ENCODE results near the gene RRBP1. TPM values are rescaled to one million over a fixed set of nuclear protein-coding genes. Genes with fewer than 3 reads are reported as not detected.

Gene RRBP1
- total RNA-seq, 2 experiments from 2014 or later = 26.4 to 27.2 TPM

DNA sequence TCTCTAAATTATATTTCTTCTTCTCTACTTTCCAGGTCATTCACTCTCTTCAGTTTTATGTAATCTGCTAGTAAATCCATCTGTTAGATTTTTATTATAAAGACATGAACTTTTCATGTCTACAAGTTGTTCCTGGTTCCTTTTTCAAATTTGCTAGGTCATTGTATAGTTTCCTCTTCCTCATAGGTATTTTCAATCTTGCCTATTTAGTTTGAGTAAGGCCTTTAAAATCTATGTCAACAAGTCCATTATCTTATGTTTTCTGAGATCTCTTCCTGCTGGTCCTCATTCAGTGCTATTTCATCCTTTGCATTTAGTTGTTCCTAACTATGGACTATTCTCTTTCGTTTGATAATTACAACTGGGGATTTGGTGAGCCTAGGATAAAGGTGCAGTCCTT lies 11.0 kb downstream of the RRBP1 start:
- POLR2A ChIA-PET = interaction anchor here (0.7 kb wide), 1 partner anchor 11 kb away, joined by 3 read pairs; the partner anchor contains the start of gene RRBP1
- no peak overlapping the region for H3K4me3 ChIP-seq (ENCODE audit: low read length)
- no peaks in the 10 kb centered on the region for H3K36me3 ChIP-seq (ENCODE audit: insufficient read depth, low read length)
- DNase-seq (no peak), ATAC-seq (ENCODE audit: poor library complexity) (no peak)
- intact Hi-C loops (cut with DNase I, micrococcal nuclease) = no loop called here
- no peaks in the 10 kb centered on the region for H3K9me3 ChIP-seq (ENCODE audit: control insufficient read depth in 1 of 2, insufficient read depth in 1 of 2, low read length in 2 of 2)
- Mint-ChIP-seq H3K27ac (no peak overlapping the region), H3K27me3 (no peaks in the 10 kb centered on the region), H3K4me1 (ENCODE audit: low read depth) (peaks cover 5% of the 10 kb centered on the region), H3K9me3 (no peaks in the 10 kb centered on the region), H3K36me3 (ENCODE audit: low read depth) (peaks cover 14% of the 10 kb centered on the region), H3K4me3 (no peak overlapping the region)
- H3K27ac ChIP-seq (ENCODE audit: low read depth in 1 of 2, low read length in 2 of 2) = no peak overlapping the region
- peaks cover 2% of the 10 kb centered on the region for H3K4me1 ChIP-seq (ENCODE audit: insufficient read depth, low read length)
- TF ChIP-seq, protein P1, sequence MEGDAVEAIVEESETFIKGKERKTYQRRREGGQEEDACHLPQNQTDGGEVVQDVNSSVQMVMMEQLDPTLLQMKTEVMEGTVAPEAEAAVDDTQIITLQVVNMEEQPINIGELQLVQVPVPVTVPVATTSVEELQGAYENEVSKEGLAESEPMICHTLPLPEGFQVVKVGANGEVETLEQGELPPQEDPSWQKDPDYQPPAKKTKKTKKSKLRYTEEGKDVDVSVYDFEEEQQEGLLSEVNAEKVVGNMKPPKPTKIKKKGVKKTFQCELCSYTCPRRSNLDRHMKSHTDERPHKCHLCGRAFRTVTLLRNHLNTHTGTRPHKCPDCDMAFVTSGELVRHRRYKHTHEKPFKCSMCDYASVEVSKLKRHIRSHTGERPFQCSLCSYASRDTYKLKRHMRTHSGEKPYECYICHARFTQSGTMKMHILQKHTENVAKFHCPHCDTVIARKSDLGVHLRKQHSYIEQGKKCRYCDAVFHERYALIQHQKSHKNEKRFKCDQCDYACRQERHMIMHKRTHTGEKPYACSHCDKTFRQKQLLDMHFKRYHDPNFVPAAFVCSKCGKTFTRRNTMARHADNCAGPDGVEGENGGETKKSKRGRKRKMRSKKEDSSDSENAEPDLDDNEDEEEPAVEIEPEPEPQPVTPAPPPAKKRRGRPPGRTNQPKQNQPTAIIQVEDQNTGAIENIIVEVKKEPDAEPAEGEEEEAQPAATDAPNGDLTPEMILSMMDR (IDR thresholded peaks at IDR 0.05) = no peak
- H3K27me3 ChIP-seq (ENCODE audit: control insufficient read depth in 1 of 2, insufficient read depth in 2 of 2, low read length in 2 of 2) = no peaks in the 10 kb centered on the region
- CTCF ChIA-PET = no interaction called here

DNA sequence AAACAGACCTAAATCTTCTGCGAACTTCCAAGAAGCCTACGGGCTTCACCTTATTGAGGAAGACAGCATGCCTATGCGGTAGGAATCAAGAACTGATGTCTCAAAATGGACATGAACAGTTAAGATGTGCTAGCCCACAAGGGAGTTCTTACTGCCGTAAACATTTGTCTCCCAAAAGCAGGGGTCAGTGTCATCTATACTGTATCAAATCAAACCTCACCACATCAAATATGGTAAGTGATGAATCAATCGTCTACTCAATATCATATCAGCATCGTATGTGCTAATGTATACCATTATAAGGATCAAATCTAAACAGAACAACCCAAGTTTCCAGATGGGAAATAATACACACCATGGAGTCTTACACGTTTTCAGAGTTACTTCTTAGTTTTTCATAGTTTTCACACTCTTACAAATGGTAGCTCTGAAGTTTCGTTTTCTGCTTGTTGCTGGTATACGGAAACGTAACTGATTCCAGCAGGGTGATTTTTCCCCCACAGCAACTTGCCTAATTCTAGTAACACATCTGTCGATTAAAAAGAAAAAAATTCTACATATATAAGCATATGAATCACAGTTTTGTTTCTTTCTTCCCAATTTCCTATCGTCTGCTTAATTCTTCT lies 12.6 kb downstream of the RRBP1 start:
- CTCF ChIA-PET = no interaction called here
- H3K36me3 Mint-ChIP-seq (ENCODE audit: low read depth) = no peaks in the 10 kb centered on the region
- H3K4me3 ChIP-seq (ENCODE audit: low read length) = no peak overlapping the region
- no peaks in the 10 kb centered on the region for H3K36me3 ChIP-seq (ENCODE audit: insufficient read depth, low read length)
- peaks cover 14% of the 10 kb centered on the region for H3K4me1 ChIP-seq (ENCODE audit: insufficient read depth, low read length)
- no peaks in the 10 kb centered on the region for H3K27me3 Mint-ChIP-seq
- peaks cover 21% of the 10 kb centered on the region for H3K4me1 Mint-ChIP-seq (ENCODE audit: low read depth)
- no peaks in the 10 kb centered on the region for H3K9me3 Mint-ChIP-seq
- intact Hi-C loops (cut with DNase I, micrococcal nuclease) = no loop called here
- H3K27ac ChIP-seq (ENCODE audit: low read depth in 1 of 2, low read length in 2 of 2) = no peak overlapping the region
- POLR2A ChIA-PET = no interaction called here
- H3K27ac Mint-ChIP-seq = no peak overlapping the region
- H3K27me3 ChIP-seq (ENCODE audit: control insufficient read depth in 1 of 2, insufficient read depth in 2 of 2, low read length in 2 of 2) = no peaks in the 10 kb centered on the region
- DNase-seq (no peak), ATAC-seq (ENCODE audit: poor library complexity) (no peak)
- no peaks in the 10 kb centered on the region for H3K9me3 ChIP-seq (ENCODE audit: control insufficient read depth in 1 of 2, insufficient read depth in 1 of 2, low read length in 2 of 2)
- no peak overlapping the region for H3K4me3 Mint-ChIP-seq
- TF ChIP-seq, protein P1 (IDR thresholded peaks at IDR 0.05) = no peak

DNA sequence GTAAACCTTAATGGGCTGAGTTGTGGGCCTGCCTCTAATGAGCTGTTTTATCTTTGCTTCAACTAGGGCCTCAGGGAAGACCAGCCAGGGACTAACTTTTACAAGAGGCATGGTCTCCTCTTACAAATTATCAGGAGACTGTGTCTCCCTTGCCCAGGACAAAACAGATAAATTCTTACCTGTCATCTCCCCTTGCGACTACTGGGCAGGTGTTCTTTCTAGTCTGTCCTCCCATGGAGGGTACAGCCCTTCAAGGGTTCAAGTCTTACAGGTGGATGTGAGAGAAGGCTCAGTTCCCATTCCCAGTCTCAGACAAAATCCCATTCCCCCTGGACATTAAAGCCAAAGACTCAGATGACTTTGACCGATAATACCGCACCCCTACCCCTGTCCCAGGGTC lies 13.6 kb downstream of the RRBP1 start:
- ATAC-seq (ENCODE audit: poor library complexity) = no peak
- POLR2A ChIA-PET = no interaction called here
- no peak for DNase-seq
- no peaks in the 10 kb centered on the region for H3K27me3 ChIP-seq (ENCODE audit: control insufficient read depth in 1 of 2, insufficient read depth in 2 of 2, low read length in 2 of 2)
- H3K36me3 ChIP-seq (ENCODE audit: insufficient read depth, low read length) = no peaks in the 10 kb centered on the region
- CTCF ChIA-PET = no interaction called here
- Mint-ChIP-seq H3K4me1 (ENCODE audit: low read depth) (peaks cover 26% of the 10 kb centered on the region), H3K27ac (no peak overlapping the region), H3K27me3 (no peaks in the 10 kb centered on the region), H3K36me3 (ENCODE audit: low read depth) (no peaks in the 10 kb centered on the region), H3K9me3 (no peaks in the 10 kb centered on the region), H3K4me3 (no peak overlapping the region)
- no peaks in the 10 kb centered on the region for H3K9me3 ChIP-seq (ENCODE audit: control insufficient read depth in 1 of 2, insufficient read depth in 1 of 2, low read length in 2 of 2)
- H3K4me1 ChIP-seq (ENCODE audit: insufficient read depth, low read length) = peaks cover 19% of the 10 kb centered on the region
- intact Hi-C loops (cut with DNase I, micrococcal nuclease) = no loop called here
- H3K27ac ChIP-seq (ENCODE audit: low read depth in 1 of 2, low read length in 2 of 2) = no peak overlapping the region
- no peak overlapping the region for H3K4me3 ChIP-seq (ENCODE audit: low read length)
- TF ChIP-seq, protein P1 (IDR thresholded peaks at IDR 0.05) = no peak
